H1 (cell line): Measurements from ENCODE around the gene CTNNA3. TPM values are rescaled to one million over a fixed set of nuclear protein-coding genes. Genes with fewer than 3 reads are reported as not detected.

Experiments
- CTCF ChIA-PET: fragments of 300-600 bp; sonication (Branson Sonifier 250); formaldehyde crosslinking; loops from one replicate; lab custom pipeline; 2021; ENCODE audit not compliant: partially characterized antibody; lab: Charles Lee
- POLR2A ChIA-PET: fragments of 300-600 bp; sonication (Branson Sonifier 250); formaldehyde crosslinking; loops from one replicate; lab custom pipeline; 2021; ENCODE audit warnings: inconsistent platforms; ENCODE audit not compliant: partially characterized antibody; lab: Charles Lee
- DNase-seq, 2 experiments: peaks; one replicate each; pipeline versions ENCODE4 v3.0.0 to v3.0.0-alpha.2; 2010 to 2022; ENCODE audit warnings: low spot score in 2 of 2, low read depth in 1 of 2, mixed read lengths in 1 of 2
- FAIRE-seq: peaks from 2 replicates; lab custom pipeline; 2011; peaks lifted over from hg19 to GRCh38; lab: Jason Lieb, UNC
- H2AFZ ChIP-seq: 2 replicates; pipeline ENCODE4 v1.8.1; 2012; ENCODE audit warnings: low read length, inconsistent platforms
- H2AK5ac ChIP-seq: 2 replicates; pipeline ENCODE4 v1.6.1; 2013; ENCODE audit warnings: low read depth, low read length
- H2BK120ac ChIP-seq: replicated peaks from 2 replicates; pipeline ENCODE3; 2013; ENCODE audit warnings: low read depth, low read length, inconsistent platforms
- H2BK12ac ChIP-seq: 2 replicates; pipeline ENCODE4 v1.6.1; 2013; ENCODE audit warnings: low read depth, low read length
- H2BK15ac ChIP-seq: 2 replicates; pipeline ENCODE4 v1.6.1; 2013; ENCODE audit warnings: low read length
- H2BK20ac ChIP-seq: 2 replicates; pipeline ENCODE4 v1.6.1; 2013; ENCODE audit warnings: low read length
- H2BK5ac ChIP-seq: 2 replicates; pipeline ENCODE4 v1.6.1; 2013; ENCODE audit warnings: low read depth, low read length
- H3K14ac ChIP-seq: 2 replicates; pipeline ENCODE4 v1.6.1; 2013; ENCODE audit warnings: inconsistent platforms; ENCODE audit not compliant: insufficient read length
- H3K18ac ChIP-seq: 2 replicates; pipeline ENCODE4 v1.6.1; 2013; ENCODE audit warnings: low read length; ENCODE audit errors: extremely low read depth
- H3K23ac ChIP-seq: 2 replicates; pipeline ENCODE4 v1.6.1; 2013; ENCODE audit warnings: inconsistent platforms; ENCODE audit not compliant: insufficient read length
- H3K23me2 ChIP-seq: 2 replicates; pipeline ENCODE4 v1.6.1; 2013; ENCODE audit warnings: low read depth, low read length
- H3K27ac ChIP-seq: 2 replicates; pipeline ENCODE4 v1.6.1; 2011; ENCODE audit warnings: low read depth, low read length, inconsistent platforms
- H3K27me3 ChIP-seq, 4 experiments: replicated peaks in 1 of 4; 1 replicate in 1 of 4; 2 replicates in 3 of 4; pipeline versions ENCODE4 v1.6.1 to v1.8.1; 2011 to 2013; ENCODE audit warnings: low read length in 3 of 4, mild to moderate bottlenecking in 3 of 4, inconsistent platforms in 2 of 4, mixed read lengths in 2 of 4, moderate library complexity in 1 of 4; ENCODE audit not compliant: control insufficient read depth in 3 of 4, insufficient read depth in 3 of 4; ENCODE audit errors: extremely low read depth in 1 of 4
- H3K36me3 ChIP-seq, 4 experiments: 2 replicates each; pipeline versions ENCODE4 v1.6.1 to v1.8.1; 2011 to 2013; ENCODE audit warnings: mild to moderate bottlenecking in 4 of 4, low read length in 3 of 4, moderate library complexity in 2 of 4, control low read depth in 1 of 4, inconsistent platforms in 1 of 4; ENCODE audit not compliant: insufficient read depth in 4 of 4, control insufficient read depth in 2 of 4
- H3K4ac ChIP-seq: replicated peaks from 2 replicates; pipeline ENCODE3; 2013; ENCODE audit warnings: low read length, low read depth, mixed read lengths, inconsistent platforms; ENCODE audit not compliant: insufficient read length
- H3K4me1 ChIP-seq, 4 experiments: replicated peaks in 1 of 4; 1 replicate in 1 of 4; 2 replicates in 3 of 4; pipeline versions ENCODE4 v1.6.1 to v1.8.1; 2011 to 2013; ENCODE audit warnings: low read length in 3 of 4, inconsistent platforms in 2 of 4, mixed read lengths in 1 of 4; ENCODE audit not compliant: insufficient read depth in 4 of 4, control insufficient read depth in 3 of 4
- H3K4me2 ChIP-seq, 2 experiments: 2 replicates each; pipeline versions ENCODE4 v1.6.1 to v1.8.1; 2011 to 2013; ENCODE audit warnings: low read depth in 2 of 2, low read length in 2 of 2, control low read depth in 1 of 2, inconsistent platforms in 1 of 2, mild to moderate bottlenecking in 1 of 2; ENCODE audit not compliant: insufficient read depth in 1 of 2
- H3K4me3 ChIP-seq, 4 experiments: fragments of 200-600, 300-600 bp in 1 of 4; sonication (generic), shearing (Covaris generic), sonication (Bioruptor Twin) in 1 of 4; 2 replicates each; pipeline versions ENCODE4 v1.5.1 to v1.8.1; 2011 to 2016; ENCODE audit warnings: low read length in 4 of 4, low read depth in 3 of 4, control low read depth in 2 of 4, inconsistent platforms in 2 of 4, mild to moderate bottlenecking in 2 of 4, mixed read lengths in 1 of 4, moderate library complexity in 1 of 4; ENCODE audit not compliant: insufficient read depth in 2 of 4; ENCODE audit errors: extremely low read depth in 1 of 4
- H3K56ac ChIP-seq: replicated peaks from 2 replicates; pipeline ENCODE3; 2013; ENCODE audit warnings: low read depth, mild to moderate bottlenecking, mixed read lengths, low read length, inconsistent platforms; ENCODE audit not compliant: insufficient read length
- H3K79me1 ChIP-seq: 2 replicates; pipeline ENCODE4 v1.6.1; 2013; ENCODE audit warnings: low read depth, low read length, control low read depth
- H3K79me2 ChIP-seq, 2 experiments: 2 replicates each; pipeline versions ENCODE4 v1.6.1 to v1.8.1; 2012 to 2013; ENCODE audit warnings: low read length in 2 of 2, mild to moderate bottlenecking in 2 of 2, inconsistent platforms in 1 of 2; ENCODE audit not compliant: insufficient read depth in 2 of 2, control insufficient read depth in 1 of 2
- H3K9ac ChIP-seq, 4 experiments: replicated peaks in 1 of 4; 1 replicate in 1 of 4; 2 replicates in 3 of 4; pipeline versions ENCODE4 v1.6.1 to v1.8.1; 2011 to 2013; ENCODE audit warnings: low read depth in 3 of 4, low read length in 3 of 4, control low read depth in 2 of 4, mild to moderate bottlenecking in 2 of 4, moderate library complexity in 2 of 4, inconsistent platforms in 1 of 4; ENCODE audit errors: extremely low read depth in 1 of 4
- H3K9me3 ChIP-seq, 2 experiments: 2 replicates each; pipeline versions ENCODE4 v1.6.1 to v1.8.1; 2012 to 2013; ENCODE audit warnings: mild to moderate bottlenecking in 2 of 2, moderate library complexity in 2 of 2, control low read depth in 1 of 2, inconsistent platforms in 1 of 2, low read depth in 1 of 2, low read length in 1 of 2, mixed read lengths in 1 of 2; ENCODE audit not compliant: insufficient read depth in 2 of 2
- H4K20me1 ChIP-seq, 2 experiments: replicated peaks in 1 of 2; 2 replicates each; pipeline versions ENCODE3 to v1.8.1; 2011 to 2013; ENCODE audit warnings: inconsistent platforms in 2 of 2, low read length in 2 of 2, mild to moderate bottlenecking in 1 of 2; ENCODE audit not compliant: insufficient read depth in 2 of 2, control insufficient read depth in 1 of 2
- H4K5ac ChIP-seq: 2 replicates; pipeline ENCODE4 v1.6.1; 2013; ENCODE audit warnings: low read length, low read depth, mixed read lengths, inconsistent platforms; ENCODE audit not compliant: insufficient read length
- H4K8ac ChIP-seq: 2 replicates; pipeline ENCODE4 v1.8.0; 2013; ENCODE audit warnings: mild to moderate bottlenecking, moderate library complexity, low read length, inconsistent platforms; ENCODE audit not compliant: insufficient read depth; ENCODE audit errors: extremely low read depth
- H4K91ac ChIP-seq: replicated peaks from 2 replicates; pipeline ENCODE3; 2013; ENCODE audit warnings: low read length, mixed read lengths, inconsistent platforms; ENCODE audit not compliant: insufficient read length
- BACH1 ChIP-seq: IDR thresholded peaks from 2 replicates; pipeline ENCODE4 v1.6.1; 2012; ENCODE audit warnings: low read length, improper control_type of control experiment
- BCL11A ChIP-seq, 2 experiments: IDR thresholded peaks; one replicate each; pipeline ENCODE4 v1.6.1; 2011; ENCODE audit warnings: low read depth in 2 of 2, low read length in 2 of 2, mild to moderate bottlenecking in 2 of 2
- CEBPB ChIP-seq: IDR thresholded peaks from 2 replicates; pipeline ENCODE4 v1.6.1; 2012; ENCODE audit warnings: low read depth, low read length
- CTBP2 ChIP-seq: IDR thresholded peaks from 2 replicates; pipeline ENCODE4 v1.7.0; 2011; ENCODE audit warnings: borderline replicate concordance, mild to moderate bottlenecking, moderate library complexity, mixed read lengths, low read length; ENCODE audit not compliant: insufficient read depth, insufficient read length
- EP300 ChIP-seq, 2 experiments: IDR thresholded peaks; 1 replicate in 1 of 2; 2 replicates in 1 of 2; pipeline ENCODE4 v1.6.1; 2011 to 2012; ENCODE audit warnings: low read depth in 2 of 2, low read length in 2 of 2, mild to moderate bottlenecking in 2 of 2, borderline replicate concordance in 1 of 2, inconsistent platforms in 1 of 2, moderate library complexity in 1 of 2
- EZH2 ChIP-seq: fragments of 200-600 bp; sonication (generic); IDR thresholded peaks from 2 replicates; pipeline ENCODE4 v1.7.1; 2012; ENCODE audit warnings: low read depth, mild to moderate bottlenecking, moderate library complexity, low read length, inconsistent platforms; ENCODE audit not compliant: severe bottlenecking
- GABPA ChIP-seq: IDR thresholded peaks from 2 replicates; pipeline ENCODE4 v1.6.1; 2011; ENCODE audit warnings: mild to moderate bottlenecking, low read length, moderate library complexity, borderline replicate concordance; ENCODE audit not compliant: insufficient read depth
- KDM1A ChIP-seq: fragments of 200-600, 300-600 bp; sonication (generic); IDR thresholded peaks from 2 replicates; pipeline ENCODE4 v1.7.1; 2016; ENCODE audit warnings: mild to moderate bottlenecking, low read length, borderline replicate concordance
- MAFK ChIP-seq: IDR thresholded peaks from 2 replicates; pipeline ENCODE4 v1.6.1; 2012; ENCODE audit warnings: low read depth, mild to moderate bottlenecking, improper control_type of control experiment, low read length
- MAX ChIP-seq: IDR thresholded peaks from 2 replicates; pipeline ENCODE4 v1.6.1; 2012; ENCODE audit warnings: inconsistent platforms
- RBBP5 ChIP-seq: IDR thresholded peaks from 2 replicates; pipeline ENCODE4 v1.7.1; 2012; ENCODE audit warnings: low read depth, mild to moderate bottlenecking, inconsistent platforms, low read length, moderate library complexity, borderline replicate concordance
- SIN3A ChIP-seq, 2 experiments: IDR thresholded peaks in 1 of 2; conservative IDR thresholded peaks in 1 of 2; 2 replicates each; pipeline ENCODE4 v1.6.1; 2011 to 2012; ENCODE audit warnings: low read length in 2 of 2, improper control_type of control experiment in 1 of 2, low read depth in 1 of 2, mild to moderate bottlenecking in 1 of 2
- TCF12 ChIP-seq: IDR thresholded peaks from 2 replicates; pipeline ENCODE4 v1.6.1; 2011; ENCODE audit warnings: low read depth, mild to moderate bottlenecking, low read length
- YY1 ChIP-seq: IDR thresholded peaks from 2 replicates; pipeline ENCODE4 v1.6.1; 2011; ENCODE audit warnings: low read depth, mild to moderate bottlenecking, low read length
- WGBS, 2 experiments: shearing (Covaris generic) in 1 of 2; methylation state at CpG; one replicate each; pipeline versions ENCODE4 v1.1.6 to v1.1.7; 2013 to 2015; ENCODE audit warnings: low lambda C conversion rate in 2 of 2, mixed read lengths in 2 of 2, inconsistent platforms in 1 of 2, low coverage in 1 of 2, missing lambda C conversion rate in 1 of 2; ENCODE audit not compliant: insufficient replicate concordance in 2 of 2, insufficient coverage in 1 of 2, insufficient read length in 1 of 2; ENCODE audit errors: extremely low coverage in 1 of 2, missing lambda C conversion rate in 1 of 2; 5-methylcytosine and 5-hydroxymethylcytosine counted together
- polyA plus RNA-seq, 7 experiments: library from polyadenylated mRNA; depleted of rRNA in 3 of 7; stranded (reverse) in 5 of 7; unstranded in 2 of 7; fragments of >200 nt in 5 of 7; fragments of 200-250 nt in 2 of 7; gene quantifications; 1 replicate in 5 of 7; 2 replicates in 1 of 7; 4 replicates in 1 of 7; pipeline versions ENCODE4 v1.2.1 to v1.2.3, GENCODE V29; 2011 to 2013; ENCODE audit warnings: missing spikeins in 2 of 7, mixed read lengths in 2 of 7
- total RNA-seq: library from RNA; stranded (reverse); fragmentation: NEBNext Ultra II Directional; extraction: Animal tissue kit (Norgen Biotek cat#: 25700); gene quantifications from 2 replicates; pipeline ENCODE4 v1.2.1, GENCODE V29; 2021

Gene CTNNA3
- total and polyA plus RNA-seq, 2 of the 8 experiments (the other 6 are each of a cell fraction or from before 2014, with no cell fraction given): 1.3 to 1.5 TPM

- Histone ChIP-seq H3K4me2 (no peak overlapping the region), H3K23me2 (no peaks in the 10 kb centered on the region), H3K56ac (no peak overlapping the region), H2BK5ac (no peak overlapping the region), H4K20me1 (no peaks in the 10 kb centered on the region), H3K9ac (no peak overlapping the region), H3K36me3 (no peaks in the 10 kb centered on the region), H3K4me3 (no peak overlapping the region), H3K18ac (no peak overlapping the region), H2AK5ac (no peak overlapping the region), H2BK120ac (no peak overlapping the region), H2BK12ac (no peak overlapping the region), H3K14ac (no peak overlapping the region), H3K79me1 (no peaks in the 10 kb centered on the region), H3K23ac (no peak overlapping the region), H2BK15ac (no peak overlapping the region), H4K91ac (no peak overlapping the region), H3K4ac (no peak overlapping the region), H2BK20ac (no peak overlapping the region), H3K27ac (no peak overlapping the region), H2AFZ (no peak overlapping the region), H3K79me2 (no peaks in the 10 kb centered on the region), H4K5ac (no peak overlapping the region), H3K9me3 (no peaks in the 10 kb centered on the region), H4K8ac (no peak overlapping the region), H3K27me3 (no peaks in the 10 kb centered on the region), H3K4me1 (no peaks in the 10 kb centered on the region)
- WGBS, 2 experiments: 90% methylated on average over 1 of the region's 1 CpG; no CpG with 5 or more reads in 1 of the 2 experiments
- DNase-seq: no peak
- no peak for FAIRE-seq
- ChIA-PET POLR2A (no interaction called here), CTCF (no interaction called here)
- no peak for TF ChIP-seq BACH1
- no peak for TF ChIP-seq EZH2
- TF ChIP-seq BCL11A (IDR thresholded peaks at IDR 0.05; ENCODE audit: low read depth in 2 of 2, low read length in 2 of 2): no peak
- TF ChIP-seq GABPA: no peak
- TF ChIP-seq MAX: no peak
- TF ChIP-seq YY1: no peak
- TF ChIP-seq CEBPB: no peak
- TF ChIP-seq EP300 (IDR thresholded peaks at IDR 0.05; ENCODE audit: borderline replicate concordance in 1 of 2, low read depth in 2 of 2, low read length in 2 of 2): no peak
- TF ChIP-seq RBBP5: no peak
- TF ChIP-seq KDM1A: no peak
- no peak for TF ChIP-seq TCF12
- no peak for TF ChIP-seq CTBP2
- TF ChIP-seq SIN3A (conservative IDR thresholded peaks at IDR 0.05 in 1 of 2, IDR thresholded peaks at IDR 0.05 in 1 of 2; ENCODE audit: low read depth in 1 of 2, low read length in 2 of 2): no peak
- TF ChIP-seq MAFK: no peak
Measured at GRCh38 chr10:67088036-67088435, 608.0 kb downstream of the CTNNA3 start.
